Measurements from ENCODE around the gene PAQR9.

PAQR9 gene

GRCh38 chr3:143001369-143002082 is 38.1 kb upstream of the PAQR9 start, which contains the start of gene U2SURP:
U2SURP (plus strand) TSS chr3:143001570; CDS start chr3:143001629, 59 bp downstream.
- peak within 1 kb of the TSS; percentile 90 for H3K9ac ChIP-seq (ENCODE audit: low read depth, low read length)
- peak; percentile 87 for ATAC-seq (ENCODE audit: insufficient read depth, low read depth)

DNA sequence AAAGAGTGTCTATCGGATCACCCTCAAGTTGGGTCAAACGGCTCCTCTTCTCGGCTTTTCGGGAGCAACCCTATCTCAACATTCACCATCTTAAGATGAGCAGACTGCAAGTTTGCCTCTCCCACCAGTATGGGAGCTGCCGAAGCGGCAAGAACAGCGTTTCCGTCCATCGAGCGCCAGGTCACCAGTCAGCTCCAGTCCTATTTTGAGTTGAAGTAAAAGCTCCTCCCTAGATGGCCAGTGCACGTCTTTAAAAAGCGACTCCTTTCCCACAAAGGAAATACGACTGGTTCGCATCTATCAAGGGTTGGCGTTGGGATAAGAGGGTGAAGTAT is 37.5 kb upstream of the PAQR9 start:
- peaks cover 6% of the 10 kb centered on the region; the same call in 1 of the 2 replicates for H3K36me3 ChIP-seq (ENCODE audit: insufficient read depth, low read length)
- peak overlapping the region; percentile 89 for H3K4me2 ChIP-seq (ENCODE audit: insufficient read depth, low read length)
- no peaks in the 10 kb centered on the region for H3K27me3 ChIP-seq (ENCODE audit: insufficient read depth, low read length, poor library complexity)
- DNase-seq (no peak), ATAC-seq (ENCODE audit: insufficient read depth, low read depth) (peak; percentile 69)
- H3K4me3 ChIP-seq (ENCODE audit: low read depth in 1 of 2, low read length in 2 of 2), result peak overlapping the region; percentile 93 to 94
- H3K27ac ChIP-seq (ENCODE audit: low read length), result peak overlapping the region; percentile 92
- H2AFZ ChIP-seq (ENCODE audit: low read depth, low read length), result peak overlapping the region; percentile 89
- peaks cover 37% of the 10 kb centered on the region for H3K4me1 ChIP-seq (ENCODE audit: insufficient read depth, low read length)
- TF ChIP-seq CTCF (IDR thresholded peaks at IDR 0.05; ENCODE audit: borderline replicate concordance, extremely low read depth, low read length, poor library complexity, severe bottlenecking) (no peak), EZH2 (IDR thresholded peaks at IDR 0.05; ENCODE audit: borderline replicate concordance, low read depth, low read length, severe bottlenecking) (no peak)
- H4K20me1 ChIP-seq (ENCODE audit: insufficient read depth, low read length), result peaks cover 32% of the 10 kb centered on the region; the same call in 1 of the 2 replicates
- H3K79me2 ChIP-seq (ENCODE audit: insufficient read depth, low read length), result peaks cover 56% of the 10 kb centered on the region
- H3K9me3 ChIP-seq (ENCODE audit: insufficient read depth, low read length, severe bottlenecking), result no peaks in the 10 kb centered on the region
- H3K9ac ChIP-seq (ENCODE audit: low read depth, low read length), result peak overlapping the region; percentile 90

More at GRCh38 chr3:143001369-143002082, 38.1 kb upstream of the PAQR9 start, which contains the start of gene U2SURP:
- Histone ChIP-seq H4K20me1 (ENCODE audit: insufficient read depth, low read length) (peaks cover 37% of the 10 kb centered on the region), H3K36me3 (ENCODE audit: insufficient read depth, low read length) (peaks cover 6% of the 10 kb centered on the region; the same call in 1 of the 2 replicates), H2AFZ (ENCODE audit: low read depth, low read length) (peak within 1 kb of the TSS; percentile 91), H3K4me1 (ENCODE audit: insufficient read depth, low read length) (peaks cover 37% of the 10 kb centered on the region), H3K4me2 (ENCODE audit: insufficient read depth, low read length) (peak within 1 kb of the TSS; percentile 89), H3K9me3 (ENCODE audit: insufficient read depth, low read length, severe bottlenecking) (no peaks in the 10 kb centered on the region), H3K4me3 (ENCODE audit: low read depth in 1 of 2, low read length in 2 of 2) (peak within 1 kb of the TSS; percentile 93 to 94), H3K27ac (ENCODE audit: low read length) (peak within 1 kb of the TSS; percentile 92), H3K27me3 (ENCODE audit: insufficient read depth, low read length, poor library complexity) (no peaks in the 10 kb centered on the region), H3K79me2 (ENCODE audit: insufficient read depth, low read length) (peaks cover 61% of the 10 kb centered on the region)
- DNase-seq, result peak; percentile 96
- TF ChIP-seq CTCF (IDR thresholded peaks at IDR 0.05; ENCODE audit: borderline replicate concordance, extremely low read depth, low read length, poor library complexity, severe bottlenecking) (no peak), EZH2 (IDR thresholded peaks at IDR 0.05; ENCODE audit: borderline replicate concordance, low read depth, low read length, severe bottlenecking) (peak; percentile 42)

- Histone ChIP-seq H3K9ac (ENCODE audit: low read depth, low read length) (peak overlapping the region; percentile 90), H2AFZ (ENCODE audit: low read depth, low read length) (peak overlapping the region; percentile 89), H3K4me3 (ENCODE audit: low read depth in 1 of 2, low read length in 2 of 2) (peak overlapping the region; percentile 93 to 94), H4K20me1 (ENCODE audit: insufficient read depth, low read length) (peaks cover 28% of the 10 kb centered on the region; the same call in 1 of the 2 replicates), H3K4me1 (ENCODE audit: insufficient read depth, low read length) (peaks cover 35% of the 10 kb centered on the region), H3K79me2 (ENCODE audit: insufficient read depth, low read length) (peaks cover 51% of the 10 kb centered on the region), H3K9me3 (ENCODE audit: insufficient read depth, low read length, severe bottlenecking) (no peaks in the 10 kb centered on the region), H3K36me3 (ENCODE audit: insufficient read depth, low read length) (peaks cover 6% of the 10 kb centered on the region; the same call in 1 of the 2 replicates), H3K27me3 (ENCODE audit: insufficient read depth, low read length, poor library complexity) (no peaks in the 10 kb centered on the region), H3K27ac (ENCODE audit: low read length) (peak overlapping the region; percentile 92), H3K4me2 (ENCODE audit: insufficient read depth, low read length) (peak overlapping the region; percentile 89)
- ATAC-seq (ENCODE audit: insufficient read depth, low read depth), result no peak
- no peak for TF ChIP-seq CTCF (IDR thresholded peaks at IDR 0.05; ENCODE audit: borderline replicate concordance, extremely low read depth, low read length, poor library complexity, severe bottlenecking)
- TF ChIP-seq EZH2 (IDR thresholded peaks at IDR 0.05; ENCODE audit: borderline replicate concordance, low read depth, low read length, severe bottlenecking), result no peak
- DNase-seq, result no peak
These were observed 37.1 kb upstream of the PAQR9 start for GRCh38 chr3:143000528-143000927.

All from DND-41 (cell line).